ENCODE results near the gene SSH2. TPM values are rescaled to one million over a fixed set of nuclear protein-coding genes. Genes with fewer than 3 reads are reported as not detected.

Gene SSH2
- total and polyA plus RNA-seq, 9 of the 15 experiments (the other 6 are each of a cell fraction or from before 2014, with no cell fraction given): 3.9 to 16.1 (median 10.2) TPM

- no peaks in the 10 kb centered on the region for H3K27me3 ChIP-seq (ENCODE audit: control insufficient read depth in 2 of 2, insufficient read depth in 2 of 2, low read length in 2 of 2)
- peak overlapping the region; percentile 6; the same call in 1 of the 3 replicates for H3K27ac ChIP-seq (ENCODE audit: extremely low read depth, low read depth, low read length)
- H3K79me2 ChIP-seq (ENCODE audit: control insufficient read depth, insufficient read depth, low read length): no peaks in the 10 kb centered on the region
- POLR2A ChIA-PET: interaction anchor here (0.6 to 1.6 kb wide), 2 partner anchors 8 to 9 kb away, joined by 3 to 7 read pairs; no protein-coding TSS in a partner anchor
- ATAC-seq: 0 out of 3 replicates have a peak, but pooled peaks have one; percentile 29
- peak; percentile 68 for FAIRE-seq
- no peak overlapping the region for H3K4me3 ChIP-seq
- H4K20me1 ChIP-seq (replicated peaks; ENCODE audit: control insufficient read depth, insufficient read depth, low read length): no peaks in the 10 kb centered on the region
- in situ Hi-C loops (cut with MboI): no loop called here
- CTCF ChIA-PET (ENCODE audit: low intra/inter-chr PET ratio): no interaction called here
- no peaks in the 10 kb centered on the region for H3K36me3 ChIP-seq (ENCODE audit: control insufficient read depth, insufficient read depth, low read length)
- DNase-seq (ENCODE audit: extremely low read depth in 1 of 4, low spot score in 3 of 4): no peak
- no peak overlapping the region for H3K9ac ChIP-seq (ENCODE audit: insufficient read depth in 1 of 2, low read depth in 2 of 2, low read length in 2 of 2)
- no peaks in the 10 kb centered on the region for H3K9me3 ChIP-seq (replicated peaks; ENCODE audit: control insufficient read depth, insufficient read depth, low read depth, low read length)
- H3K4me1 ChIP-seq (replicated peaks in 1 of 2; ENCODE audit: control insufficient read depth in 2 of 2, insufficient read depth in 2 of 2, low read length in 2 of 2): peaks cover 7% of the 10 kb centered on the region in 2 experiments; a peak in 4 of 5 replicates
- H3K4me2 ChIP-seq (ENCODE audit: insufficient read depth, low read length): no peak overlapping the region
- BruUV-seq (replicated peaks): no TSS peak
- intact Hi-C loops (cut with micrococcal nuclease): no loop called here
- H2AFZ ChIP-seq (ENCODE audit: low read depth, low read length): no peak overlapping the region
- 17% methylated on average over 5 of the region's 5 CpGs for WGBS (ENCODE audit: insufficient coverage, low coverage, missing lambda C conversion rate)
- H3K9me1 ChIP-seq (ENCODE audit: control insufficient read depth, insufficient read depth, low read length): no peaks in the 10 kb centered on the region
- TF ChIP-seq ZNF316 (IDR thresholded peaks at IDR 0.05) (peak; percentile 61), MEIS2 (IDR thresholded peaks at IDR 0.05; ENCODE audit: partially characterized antibody) (peak; percentile 83), SOX6 (IDR thresholded peaks at IDR 0.05) (peak; percentile 30; the same call in 1 of the 2 replicates), PBX2 (CRISPR knock-in tag; IDR thresholded peaks at IDR 0.05; ENCODE audit: low read depth) (no peak), PBX2 (tag; conservative IDR thresholded peaks at IDR 0.05; ENCODE audit: low read depth) (peak; percentile 80), MGA (IDR thresholded peaks at IDR 0.05) (no peak), NR2C2 (CRISPR knock-in tag; IDR thresholded peaks at IDR 0.05) (no peak), NR2C2 (tag; IDR thresholded peaks at IDR 0.05) (peak; percentile 65)
Observed at GRCh38 chr17:29836643-29837042, 93.4 kb downstream of the SSH2 start.
